GM18870 (cell line): ENCODE data around the gene AFF4.
"Not testable (repeated sequence)": the region's sequence is repeated elsewhere in the genome, so short reads cannot be mapped to it uniquely, and the experiment has no call there.

Experiments
- ATAC-seq: cut with Tn5 transposase; IDR thresholded peaks from one replicate; pipeline ENCODE4 v1.9.1; 2021; ENCODE audit warnings: moderate library complexity; ENCODE audit not compliant: unreplicated experiment

Gene AFF4

DNA sequence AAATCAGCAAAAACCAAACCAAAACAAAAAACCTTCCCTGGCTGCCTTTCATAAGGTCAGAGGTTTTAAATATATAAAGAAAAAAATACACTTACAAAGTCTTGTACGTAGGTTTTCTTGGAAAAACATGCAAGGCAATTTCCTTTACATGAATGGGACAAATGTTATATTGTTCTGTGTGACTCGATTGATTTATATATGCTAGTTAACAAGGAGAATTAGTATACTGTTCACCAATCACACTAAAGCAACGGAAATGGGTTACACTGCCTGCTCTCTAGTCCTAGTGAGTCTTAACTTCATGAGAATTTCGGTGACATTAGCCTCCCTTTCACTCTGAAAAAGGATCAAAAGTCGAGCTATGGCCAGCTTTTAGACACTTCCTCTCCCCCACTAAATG, 102.7 kb downstream of the AFF4 start:
- no peak for ATAC-seq

DNA sequence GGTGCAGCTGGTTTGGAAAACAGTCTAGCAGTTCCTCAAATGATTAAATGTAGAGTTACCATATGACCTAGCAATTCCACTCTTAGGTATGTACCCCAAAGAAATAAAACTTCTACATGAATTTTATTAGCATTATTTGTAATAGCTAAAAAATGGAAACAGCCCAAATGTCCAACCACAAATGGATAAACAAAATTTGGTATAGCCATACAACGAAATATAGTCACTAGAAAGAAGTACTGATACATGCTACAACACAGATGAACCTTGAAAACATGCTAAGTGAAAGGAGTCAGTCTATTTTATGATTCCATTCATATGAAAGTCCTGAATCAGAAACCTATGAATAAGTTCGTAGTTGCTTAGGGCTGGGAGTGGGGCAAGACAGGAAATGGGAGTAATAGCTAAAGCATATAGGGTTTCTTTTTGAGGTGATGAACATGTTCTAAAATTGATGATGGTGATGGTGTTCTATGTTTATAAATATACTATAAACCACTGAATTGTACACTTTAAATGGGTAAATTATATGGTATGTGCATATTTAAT, 103.5 kb downstream of the AFF4 start:
- ATAC-seq = no peak

DNA sequence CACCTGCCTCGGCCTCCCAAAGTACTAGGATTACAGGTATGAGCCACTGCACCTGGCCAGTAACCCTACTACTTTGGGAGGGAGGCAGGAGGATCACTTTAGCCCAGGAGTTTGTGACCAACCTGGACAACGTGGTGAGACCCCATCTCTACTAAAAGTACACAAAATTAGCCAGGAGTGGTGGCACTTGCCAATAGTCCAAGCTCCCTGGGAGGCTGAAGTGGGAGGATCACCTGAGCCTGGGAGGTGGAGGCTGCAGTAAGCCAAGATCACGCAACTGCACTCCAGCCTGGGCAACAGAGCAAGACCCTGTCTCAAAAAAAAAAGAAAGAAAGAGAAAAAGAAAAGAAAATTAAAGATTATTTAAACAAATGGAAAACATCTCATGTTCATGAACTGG, 107.4 kb downstream of the AFF4 start:
- no peak for ATAC-seq

DNA sequence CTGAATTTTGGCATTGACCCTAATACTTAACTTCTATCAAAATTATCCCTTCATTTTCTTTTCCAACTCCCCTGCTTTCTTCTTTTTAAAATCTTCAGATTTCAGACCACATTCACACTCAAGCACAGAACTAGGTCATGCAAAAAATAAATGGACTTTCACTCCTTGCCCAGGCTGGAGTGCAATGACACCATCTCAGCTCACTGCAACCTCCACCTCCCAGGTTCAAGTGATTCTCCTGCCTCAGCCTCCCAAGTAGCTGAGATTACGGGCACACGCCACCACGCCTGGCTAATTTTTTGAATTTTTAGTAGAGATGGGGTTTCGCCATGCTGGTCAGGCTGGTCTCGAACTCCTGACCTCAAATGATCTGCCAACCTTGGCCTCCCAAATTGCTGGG, 108.4 kb downstream of the AFF4 start:
- not testable (repeated sequence) for ATAC-seq

DNA sequence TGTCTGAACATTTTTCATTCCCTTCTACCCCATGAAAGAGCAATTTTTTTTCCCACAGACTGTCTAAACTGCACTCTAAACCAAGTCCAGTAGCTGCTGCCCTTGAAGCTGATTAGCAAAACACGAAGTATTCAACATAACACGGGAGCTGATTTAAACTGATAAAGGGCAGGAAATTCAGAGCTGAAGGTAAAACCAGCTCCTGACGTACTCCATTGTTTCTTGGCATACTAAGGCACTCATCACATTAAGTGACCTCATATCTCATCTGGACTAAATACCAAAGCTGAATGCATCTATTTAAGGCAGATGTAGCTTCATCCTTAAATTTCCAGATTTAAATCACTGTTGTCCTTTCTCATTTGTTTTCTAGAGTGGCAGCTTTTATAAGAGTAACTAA, 109.1 kb downstream of the AFF4 start:
- no peak for ATAC-seq

DNA sequence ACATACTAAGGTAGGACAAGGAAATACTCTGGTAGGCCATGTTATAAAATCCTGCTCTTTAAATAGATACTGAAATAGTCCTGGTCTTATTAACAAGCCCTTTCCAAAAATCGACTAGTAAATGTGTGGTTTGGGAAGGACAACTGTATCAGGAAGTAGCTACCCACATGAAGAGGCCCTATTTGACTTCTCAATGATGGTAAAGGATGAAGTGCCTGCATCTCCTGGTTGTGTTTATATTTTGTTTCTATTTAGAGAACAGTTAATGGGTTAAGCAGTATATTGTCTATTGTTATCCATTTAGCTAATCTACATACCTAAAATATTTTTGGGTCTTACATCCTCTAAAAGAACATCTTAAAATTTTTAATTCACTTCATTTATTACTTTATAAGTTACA, 109.6 kb downstream of the AFF4 start:
- no peak for ATAC-seq

DNA sequence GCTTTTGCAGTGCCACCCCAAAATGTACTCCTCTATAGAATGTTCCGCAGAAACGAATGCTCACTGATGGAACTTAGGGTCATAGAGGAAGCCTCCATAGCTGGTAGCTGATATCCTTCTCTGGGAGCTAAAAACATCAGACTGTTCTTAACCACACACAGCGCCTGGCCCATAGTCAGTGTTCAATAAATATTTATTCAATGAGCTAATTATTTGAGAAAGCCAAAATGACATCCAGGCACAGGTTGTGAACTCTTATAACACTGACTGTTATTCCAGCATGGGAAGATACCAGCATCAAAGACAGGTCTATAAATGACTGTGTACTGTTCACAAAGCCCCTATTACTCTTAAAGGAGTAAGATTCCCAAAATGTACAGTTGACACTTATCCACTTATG, 110.1 kb downstream of the AFF4 start:
- no peak for ATAC-seq

DNA sequence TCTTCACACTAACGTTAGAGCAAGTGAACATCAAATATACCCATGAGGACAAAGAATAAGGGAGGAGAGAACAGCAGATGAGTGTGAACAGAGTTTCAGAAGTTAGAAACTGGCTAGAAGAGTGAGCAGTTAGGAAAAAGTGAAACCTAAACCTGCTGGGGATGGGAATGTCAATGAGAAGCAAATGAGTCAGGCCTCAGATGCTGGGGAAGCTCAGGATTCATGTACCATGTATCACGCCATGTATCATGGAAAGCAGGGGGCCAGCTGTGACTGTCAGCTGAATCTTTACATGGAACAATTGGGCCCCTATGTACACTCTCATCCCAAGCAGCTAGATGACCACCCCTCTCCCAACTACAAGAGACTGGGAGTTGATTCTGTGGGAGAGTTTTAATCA, 113.4 kb downstream of the AFF4 start:
- no peak for ATAC-seq

DNA sequence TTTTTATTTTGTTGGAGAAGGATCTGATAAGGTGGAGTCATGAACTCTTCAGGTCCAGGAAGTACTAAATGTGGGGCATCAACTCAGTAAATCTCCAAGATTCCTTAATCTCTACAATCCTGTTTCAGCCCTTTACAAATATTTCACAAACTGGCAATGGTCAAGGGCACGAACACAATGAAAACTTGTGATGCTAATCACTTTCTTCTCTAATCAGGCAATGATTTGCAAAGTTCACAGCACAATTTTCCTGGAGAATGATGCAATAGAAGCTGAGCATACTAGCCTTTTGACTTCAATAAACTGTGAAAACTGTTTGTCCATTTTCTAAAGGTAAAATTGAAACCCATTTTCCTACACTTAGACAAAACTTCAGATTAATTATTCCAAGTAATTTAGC, 114.1 kb downstream of the AFF4 start:
- no peak for ATAC-seq

DNA sequence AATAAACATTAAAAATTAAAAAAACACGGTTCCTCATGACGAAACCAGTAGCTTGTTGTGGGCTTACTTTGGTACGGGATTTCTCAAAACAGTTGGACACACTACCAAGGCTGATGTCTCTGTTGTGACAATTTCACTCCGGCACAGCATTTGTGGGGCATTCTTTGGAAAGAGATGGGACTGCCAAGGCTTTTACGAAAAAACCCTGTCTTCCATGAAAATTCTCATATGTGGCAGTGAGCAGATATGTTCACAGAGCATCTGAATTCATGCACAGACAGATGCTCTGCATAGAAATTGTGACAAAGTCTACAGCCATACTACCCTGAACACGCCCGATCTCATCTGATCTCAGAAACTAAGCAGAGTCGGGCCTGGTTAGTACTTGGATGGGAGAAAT, 115.2 kb downstream of the AFF4 start:
- no peak for ATAC-seq

DNA sequence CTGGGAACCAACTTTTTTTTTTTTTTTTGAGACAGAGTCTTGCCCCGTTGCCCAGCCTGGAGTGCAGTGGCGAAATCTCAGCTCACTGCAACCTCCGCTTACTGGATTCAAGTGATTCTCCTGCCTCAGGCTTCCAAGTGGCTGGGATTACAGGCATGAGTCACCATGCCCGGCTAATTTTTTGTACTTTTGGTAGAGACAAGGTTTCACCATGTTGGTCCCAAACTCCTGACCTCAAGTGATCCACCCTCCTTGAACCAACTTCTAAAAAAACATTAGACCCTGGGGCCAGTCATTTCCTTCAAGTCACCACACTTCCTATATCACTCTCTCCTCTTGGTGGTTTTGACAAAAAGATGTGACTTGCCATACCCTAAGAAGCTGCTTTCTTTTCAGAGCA, 122.1 kb downstream of the AFF4 start:
- no peak for ATAC-seq

DNA sequence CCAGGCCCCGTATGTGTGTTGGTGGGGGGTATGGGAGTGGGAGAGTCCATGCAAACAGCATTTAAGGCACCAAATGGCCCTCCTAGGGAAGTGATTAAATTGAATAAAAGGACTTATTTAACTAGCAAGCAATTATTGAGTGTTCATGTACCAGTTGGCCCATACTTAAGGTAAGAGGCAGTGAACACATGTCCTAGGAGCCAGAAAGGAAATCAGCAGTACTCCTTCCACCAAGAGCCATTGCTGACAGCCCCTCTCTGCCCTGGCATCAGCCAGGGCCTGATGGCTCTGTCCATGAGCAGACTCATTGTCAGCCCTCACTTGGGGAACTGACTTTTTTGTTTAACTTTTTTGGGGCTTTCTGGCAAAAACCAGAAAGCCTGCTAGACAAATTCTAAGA, 122.5 kb downstream of the AFF4 start:
- ATAC-seq = no peak

DNA sequence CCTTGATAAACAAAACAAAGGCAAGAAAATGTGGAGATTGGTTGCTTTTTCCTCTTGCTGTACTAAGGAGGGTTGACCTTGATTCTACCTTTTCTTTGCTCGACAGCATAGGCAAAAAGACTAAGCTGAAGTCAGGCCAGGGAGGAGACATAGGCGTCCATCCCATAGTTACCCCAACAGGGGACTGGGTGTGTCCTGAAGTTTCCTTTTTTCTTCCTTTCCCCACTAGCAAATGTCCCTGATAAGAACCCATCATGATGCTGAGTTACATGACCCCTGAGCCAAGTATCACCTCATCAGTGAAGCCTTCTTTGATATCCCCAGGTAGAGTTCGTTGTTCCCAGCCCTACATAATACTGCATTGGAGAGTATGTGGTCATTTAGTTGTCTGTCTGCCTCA, 123.1 kb downstream of the AFF4 start:
- ATAC-seq = no peak

DNA sequence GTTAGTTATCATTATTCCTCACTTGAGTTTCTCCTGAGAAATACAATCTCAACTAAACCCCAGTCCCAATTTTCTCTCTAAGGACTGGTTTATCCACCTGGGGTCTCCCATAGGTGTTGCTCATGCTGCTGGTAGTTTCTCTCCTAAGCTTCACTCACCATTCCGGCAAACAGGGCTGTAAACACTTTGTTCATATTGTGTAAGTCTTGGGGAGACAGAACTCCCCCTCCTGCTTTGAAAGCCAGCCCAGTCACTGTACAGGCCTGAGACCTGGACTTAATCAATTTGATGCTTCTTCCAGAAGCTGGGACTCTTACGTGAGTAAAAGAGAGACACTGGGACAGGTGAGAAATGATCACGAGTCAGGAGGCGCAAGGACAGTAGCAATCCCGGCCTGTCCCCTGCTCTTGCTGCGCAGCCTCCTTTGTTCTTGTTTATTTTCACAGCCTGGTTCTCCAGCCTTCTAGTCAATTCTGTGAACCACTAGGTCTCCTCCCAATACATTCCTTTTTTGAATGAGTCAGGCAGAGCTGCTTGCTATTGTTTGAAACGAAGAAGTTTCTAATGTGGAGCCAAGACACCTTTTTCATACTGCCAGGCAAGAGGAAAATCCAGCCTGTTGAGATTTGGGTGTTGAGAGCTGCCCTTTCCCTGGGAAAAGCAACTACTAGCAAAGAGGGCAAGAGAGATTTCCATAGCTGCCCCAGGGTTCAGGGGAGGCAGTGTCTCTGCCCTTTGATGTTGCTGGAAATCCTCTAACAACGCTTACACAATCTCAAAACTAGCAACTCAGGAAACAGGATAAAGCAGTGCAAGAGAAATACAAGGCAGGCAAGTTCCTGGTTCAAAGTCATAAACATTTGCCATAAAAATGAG, 123.8 kb downstream of the AFF4 start:
- ATAC-seq = no peak

DNA sequence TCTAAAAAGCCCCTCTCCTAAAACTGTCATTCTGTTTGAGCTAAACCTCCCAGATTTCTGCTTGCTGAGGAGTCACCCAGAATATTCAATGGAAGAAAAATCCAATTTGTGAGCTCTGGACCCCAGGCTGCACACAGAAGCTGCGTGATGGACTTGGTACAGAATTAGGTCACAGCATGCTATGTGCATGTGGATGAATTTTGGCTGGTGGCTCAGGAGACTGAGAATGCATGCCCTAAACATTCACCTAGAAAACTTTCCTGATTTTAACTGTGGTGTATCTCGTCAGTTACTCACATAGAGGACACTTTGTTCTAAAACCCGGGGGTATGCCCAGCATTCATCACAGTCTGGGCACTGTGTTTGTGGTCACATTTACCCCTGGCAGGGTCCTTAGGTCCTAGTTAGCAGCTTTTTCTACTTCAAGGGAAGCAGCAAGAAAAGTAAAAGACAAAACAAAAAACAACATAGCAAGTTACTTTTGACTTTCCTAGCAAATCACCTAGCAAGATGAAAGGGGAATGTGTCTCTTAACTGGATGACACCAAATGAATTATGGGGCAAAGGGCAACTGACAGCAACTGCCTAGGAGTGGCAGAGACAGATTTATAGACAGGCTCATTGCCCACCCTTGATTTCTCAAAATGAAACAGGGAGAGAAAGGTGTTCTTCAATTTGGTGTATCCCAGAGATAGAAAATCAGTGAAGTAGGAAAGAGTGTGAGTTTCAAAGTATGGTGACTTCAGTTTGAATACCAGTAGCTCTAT, 124.7 kb downstream of the AFF4 start:
- no peak for ATAC-seq

DNA sequence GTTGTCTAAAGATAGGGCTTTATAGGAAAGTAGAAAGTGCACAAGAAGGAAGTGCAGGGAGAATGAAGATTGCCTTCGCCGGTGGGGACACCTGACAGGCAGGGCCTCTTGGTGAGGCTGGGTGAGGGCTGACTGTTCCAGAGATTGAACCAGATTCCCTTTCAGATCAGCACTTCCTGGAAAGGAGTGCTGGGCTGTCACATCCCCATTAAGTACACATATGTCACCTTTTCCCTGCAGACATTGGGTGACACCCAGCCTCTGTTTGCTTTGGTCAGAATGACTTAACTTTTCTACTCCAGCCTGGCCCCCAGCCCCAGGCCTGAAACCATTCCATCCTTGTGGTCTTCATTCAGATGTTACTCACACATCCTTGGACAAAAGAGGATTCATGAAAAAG, 125.6 kb downstream of the AFF4 start:
- no peak for ATAC-seq

DNA sequence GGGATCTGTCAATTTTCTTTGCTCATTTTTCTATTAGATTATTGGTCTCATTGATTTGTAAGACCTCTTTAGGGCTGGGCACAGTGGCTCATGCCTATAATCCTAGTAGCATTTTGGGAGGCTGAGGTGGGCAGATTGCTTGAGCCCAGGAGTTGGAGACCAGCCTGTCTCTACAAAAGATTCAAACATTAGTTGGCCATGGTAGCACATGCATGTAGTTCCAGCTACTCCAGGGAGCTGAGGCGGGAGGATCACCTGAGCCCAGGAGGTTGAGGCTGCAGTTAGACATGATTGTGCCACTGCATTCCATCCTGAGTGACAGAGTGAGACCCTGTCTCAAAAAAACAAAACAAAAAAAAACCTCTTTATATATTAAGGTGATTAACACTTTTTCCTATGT, 126.6 kb downstream of the AFF4 start:
- no peak for ATAC-seq

DNA sequence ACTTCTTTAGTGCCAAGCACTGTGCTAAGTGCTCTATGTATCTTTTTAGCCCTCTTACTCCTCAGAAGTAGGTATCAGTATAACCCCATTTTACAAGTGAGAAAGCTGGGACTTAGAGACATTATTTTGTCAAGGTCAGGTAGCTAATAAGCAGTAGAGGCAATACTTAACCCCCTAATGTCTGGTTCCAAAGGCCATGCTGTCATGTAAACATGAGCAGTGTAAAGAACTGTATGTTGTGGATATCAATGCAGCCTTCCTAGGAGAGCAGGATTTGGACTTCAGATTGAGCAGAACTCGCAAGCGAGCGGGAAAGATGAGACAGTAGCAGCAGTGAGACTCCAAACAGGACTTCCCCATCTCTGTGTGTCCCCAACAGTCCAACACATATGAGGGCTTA, 129.4 kb downstream of the AFF4 start:
- ATAC-seq = no peak

DNA sequence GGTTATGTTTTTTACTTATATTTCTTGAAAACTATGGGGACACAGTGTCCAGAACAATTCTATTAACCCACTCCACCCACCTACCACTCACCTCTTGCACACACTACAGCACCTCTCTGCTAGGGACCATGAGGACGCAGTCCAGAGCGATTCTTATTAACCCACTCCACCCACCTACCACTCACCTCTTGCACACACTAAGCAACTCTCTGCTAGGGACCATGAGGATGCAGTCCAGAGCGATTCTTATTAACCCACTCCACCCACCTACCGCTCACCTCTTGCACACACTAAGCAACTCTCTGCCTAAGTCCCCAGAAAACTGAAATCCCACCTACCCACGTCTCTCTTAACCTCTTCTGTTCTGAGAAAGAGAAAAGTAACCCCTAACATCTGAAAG, 130.8 kb downstream of the AFF4 start:
- no peak for ATAC-seq

DNA sequence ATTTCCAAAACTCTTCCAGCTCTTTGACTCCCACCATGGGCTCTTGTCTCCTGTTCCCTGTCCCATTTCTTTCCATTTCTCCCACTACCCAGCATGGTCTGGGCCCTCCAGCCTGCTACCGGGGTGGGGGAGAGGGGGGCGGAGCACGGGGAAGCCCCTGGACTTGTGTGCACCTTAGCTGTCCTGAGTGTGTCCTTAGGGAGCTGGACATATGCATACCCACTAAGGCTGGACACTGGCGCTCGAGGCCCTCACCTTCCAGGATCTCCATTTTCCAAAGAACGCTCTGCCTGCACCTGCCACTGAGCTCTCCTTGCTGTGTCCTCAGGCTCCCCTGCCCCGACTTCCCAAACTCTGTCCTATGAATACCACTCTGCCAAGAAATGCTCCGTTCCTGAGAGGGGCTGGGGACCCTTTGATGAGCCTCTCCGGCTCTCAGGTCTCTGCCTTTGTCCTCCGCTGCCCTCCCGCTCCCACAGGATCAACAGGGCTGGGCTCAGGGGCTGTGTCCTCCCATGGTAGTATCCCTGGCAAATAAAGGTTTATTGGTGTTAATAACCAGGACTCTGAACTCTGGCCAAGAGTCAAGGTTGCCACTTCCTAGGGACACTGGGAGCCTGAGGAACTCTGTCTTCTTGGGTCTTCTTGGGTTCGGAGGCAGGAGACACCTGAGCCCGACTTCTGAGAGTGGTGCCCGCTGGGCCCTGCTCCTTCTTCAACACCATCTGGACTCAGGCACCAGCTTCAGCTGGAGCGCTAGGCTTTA, 132.2 kb downstream of the AFF4 start:
- ATAC-seq = no peak

DNA sequence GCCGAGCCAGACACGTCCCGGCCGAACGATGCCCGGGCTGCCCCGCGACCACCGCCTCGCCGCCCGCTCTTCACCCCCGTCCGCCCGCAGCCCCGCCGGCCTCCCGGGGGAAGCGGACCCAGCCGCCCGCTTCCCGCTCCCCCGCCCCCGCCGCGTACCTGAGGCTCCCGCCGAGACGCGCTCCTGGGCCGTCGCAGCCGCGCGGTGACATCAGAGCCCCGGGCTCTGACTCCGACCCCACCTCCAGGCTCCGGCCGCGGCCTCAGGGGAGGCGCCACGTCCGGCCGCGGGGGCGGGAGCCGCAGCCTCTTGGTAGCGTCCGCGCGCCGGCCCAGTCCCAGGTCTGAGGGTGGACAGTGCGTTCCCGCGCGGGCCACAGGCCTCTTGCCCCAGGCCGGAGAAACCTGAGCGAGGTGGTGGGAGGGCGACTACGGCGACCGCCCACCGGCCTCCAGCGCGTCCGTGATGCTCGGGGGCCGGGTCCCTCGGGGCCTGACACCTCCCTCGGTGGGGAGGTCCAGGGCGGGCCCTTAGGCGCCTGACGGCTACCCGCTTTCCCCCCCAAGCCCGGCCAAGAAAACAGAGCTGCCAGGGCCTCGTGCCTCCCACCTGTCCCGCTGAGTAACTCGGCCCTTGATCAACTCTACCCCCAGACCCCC, 132.9 kb downstream of the AFF4 start, which contains the start of gene SHROOM1:
TSS of gene SHROOM1 (minus strand) at position 212 of the 659 bp plus-strand sequence. CDS start 4,507 bp downstream, outside the sequence.
- no peak for ATAC-seq
